SU-DHL-6 (cell line): ENCODE measurements around the gene EPSTI1.
A peak's percentile ranks its signal among the peaks of the same experiment; 100 is the strongest.

Source experiments
- H2AFZ ChIP-seq: fragments of 200-600 bp; sonication (generic); 2 replicates; pipeline ENCODE4 v1.6.1; 2014; ENCODE audit warnings: low read depth, mild to moderate bottlenecking, moderate library complexity, mixed read lengths, antibody characterized with exemption, low read length; ENCODE audit not compliant: severe bottlenecking
- H3F3A ChIP-seq: fragments of 200-600 bp; shearing (Covaris generic); 2 replicates; pipeline ENCODE4 v1.6.0; 2016; ENCODE audit warnings: antibody characterized with exemption, mild to moderate bottlenecking; ENCODE audit not compliant: insufficient read depth
- H3K27ac ChIP-seq: fragments of 200-600 bp; sonication (generic); 2 replicates; pipeline ENCODE4 v1.5.1; 2016; ENCODE audit warnings: low read depth, mild to moderate bottlenecking, low read length, moderate library complexity, mixed read lengths
- H3K27me3 ChIP-seq: fragments of 200-600 bp; sonication (generic), shearing (Covaris generic); 2 replicates; pipeline ENCODE4 v1.6.0; 2014; ENCODE audit warnings: mild to moderate bottlenecking, low read length
- H3K36me3 ChIP-seq: fragments of 200-600 bp; sonication (generic); 2 replicates; pipeline ENCODE4 v1.6.1; 2014; ENCODE audit warnings: mild to moderate bottlenecking, low read length, mixed read lengths
- H3K4me2 ChIP-seq: fragments of 300-600, 200-600 bp; shearing (Covaris generic), sonication (generic); 2 replicates; pipeline ENCODE4 v1.6.0; 2014; ENCODE audit warnings: low read length, low read depth, mild to moderate bottlenecking; ENCODE audit not compliant: poor library complexity, severe bottlenecking
- H3K4me3 ChIP-seq: fragments of 200-600 bp; sonication (generic); 2 replicates; pipeline ENCODE4 v1.5.1; 2014; ENCODE audit warnings: antibody characterized with exemption, low read length, mild to moderate bottlenecking, mixed read lengths; ENCODE audit not compliant: insufficient read depth, poor library complexity, severe bottlenecking
- H3K79me2 ChIP-seq: fragments of 200-600 bp; sonication (generic); 2 replicates; pipeline ENCODE4 v1.6.1; 2014; ENCODE audit warnings: mild to moderate bottlenecking, low read length, moderate library complexity; ENCODE audit not compliant: insufficient read depth
- H3K9ac ChIP-seq: fragments of 200-600 bp; sonication (generic); 2 replicates; pipeline ENCODE4 v1.7.0; 2014; ENCODE audit warnings: mild to moderate bottlenecking, low read length
- H3K9me2 ChIP-seq: fragments of 200-600 bp; sonication (generic); replicated peaks from 2 replicates; pipeline ENCODE4 v1.6.1; 2014; ENCODE audit warnings: low read length; ENCODE audit not compliant: insufficient read depth
- H3K9me3 ChIP-seq: fragments of 200-600 bp; sonication (generic); 2 replicates; pipeline ENCODE4 v1.6.1; 2014; ENCODE audit warnings: low read length, mixed read lengths; ENCODE audit not compliant: insufficient read depth
- H4K20me1 ChIP-seq: fragments of 200-600 bp; sonication (generic); 2 replicates; pipeline ENCODE4 v1.6.1; 2014; ENCODE audit warnings: low read depth, mild to moderate bottlenecking, antibody characterized with exemption, low read length, moderate library complexity, mixed read lengths
- CTCF ChIP-seq: fragments of 200-600 bp; sonication (generic); IDR thresholded peaks from one replicate; pipeline ENCODE4 v1.5.1; 2017; ENCODE audit warnings: antibody characterized with exemption, mild to moderate bottlenecking, low read length, moderate library complexity; ENCODE audit not compliant: insufficient read depth, poor library complexity, severe bottlenecking
- EZH2phosphoT487 ChIP-seq: fragments of 200-600 bp; sonication (generic), shearing (Covaris generic); conservative IDR thresholded peaks from 2 replicates; pipeline ENCODE4 v1.6.1; 2018; ENCODE audit warnings: mild to moderate bottlenecking, antibody characterized with exemption, low read length, moderate library complexity, mixed read lengths

EPSTI1 gene

GRCh38 chr13:42973581-42973980 lies 18.5 kb downstream of the EPSTI1 start:
- Histone ChIP-seq H3K4me3 (no peak overlapping the region), H4K20me1 (no peaks in the 10 kb centered on the region), H3K27me3 (no peaks in the 10 kb centered on the region), H3K27ac (no peak overlapping the region), H3F3A (no peaks in the 10 kb centered on the region), H3K79me2 (no peaks in the 10 kb centered on the region), H2AFZ (no peak overlapping the region), H3K9ac (no peak overlapping the region), H3K4me2 (no peak overlapping the region), H3K9me2 (no peaks in the 10 kb centered on the region), H3K9me3 (no peaks in the 10 kb centered on the region), H3K36me3 (no peaks in the 10 kb centered on the region)
- no peak for TF ChIP-seq EZH2phosphoT487
- TF ChIP-seq CTCF = no peak

DNA sequence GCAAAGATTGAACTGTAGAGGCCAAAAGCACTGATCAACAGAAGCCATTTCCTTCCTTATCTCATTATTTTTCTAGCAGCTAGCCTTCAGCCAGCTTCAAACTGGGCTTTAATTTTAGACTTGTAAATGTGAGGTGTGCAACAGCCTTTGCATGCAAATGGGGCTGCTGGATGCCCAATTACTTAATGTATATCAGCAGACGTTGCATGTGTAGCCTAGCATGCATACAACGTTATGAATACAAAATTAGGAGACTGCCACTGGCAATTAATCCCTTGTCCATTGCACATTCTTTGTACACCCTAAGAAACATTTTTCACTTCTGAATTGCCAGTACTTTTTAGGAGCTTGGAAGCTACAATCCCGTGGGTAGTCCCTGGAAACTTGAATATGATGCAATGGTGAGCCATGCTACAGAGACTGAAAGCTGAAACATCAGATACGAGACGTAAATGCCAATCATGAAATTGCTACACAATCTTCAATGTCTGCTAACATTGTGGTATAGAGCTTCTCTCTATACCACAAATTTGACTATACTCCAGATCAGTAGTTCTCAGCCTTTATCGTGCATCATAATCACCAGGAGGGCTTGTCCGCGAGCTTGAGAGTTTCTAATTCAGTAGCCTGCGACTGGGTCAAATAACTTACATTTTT lies 20.2 kb downstream of the EPSTI1 start:
- Histone ChIP-seq H3K36me3 (no peaks in the 10 kb centered on the region), H2AFZ (no peak overlapping the region), H3K9me3 (no peaks in the 10 kb centered on the region), H3K79me2 (no peaks in the 10 kb centered on the region), H4K20me1 (no peaks in the 10 kb centered on the region), H3K4me2 (no peak overlapping the region), H3K9ac (no peak overlapping the region), H3F3A (no peaks in the 10 kb centered on the region), H3K27ac (no peak overlapping the region), H3K9me2 (no peaks in the 10 kb centered on the region), H3K4me3 (no peak overlapping the region), H3K27me3 (no peaks in the 10 kb centered on the region)
- no peak for TF ChIP-seq EZH2phosphoT487
- TF ChIP-seq CTCF = no peak

- Histone ChIP-seq H3K27ac (no peak overlapping the region), H3K9ac (no peak overlapping the region)
Measured at GRCh38 chr13:42970824-42971690, 21.0 kb downstream of the EPSTI1 start.

More at GRCh38 chr13:42970824-42971690, 21.0 kb downstream of the EPSTI1 start:
- H3K9me2 ChIP-seq = no peaks in the 10 kb centered on the region
- H3K4me2 ChIP-seq = no peak overlapping the region
- H2AFZ ChIP-seq = no peak overlapping the region
- no peaks in the 10 kb centered on the region for H3K79me2 ChIP-seq
- TF ChIP-seq EZH2phosphoT487 = no peak
- TF ChIP-seq CTCF = peak; percentile 44
- H3K9me3 ChIP-seq = no peaks in the 10 kb centered on the region
- H3K36me3 ChIP-seq = no peaks in the 10 kb centered on the region
- H3K27me3 ChIP-seq = no peaks in the 10 kb centered on the region
- no peaks in the 10 kb centered on the region for H3F3A ChIP-seq
- H4K20me1 ChIP-seq = no peaks in the 10 kb centered on the region
- H3K4me3 ChIP-seq = no peak overlapping the region
